ENCODE data around the gene ARHGAP20.

The ARHGAP20 gene, protein sequence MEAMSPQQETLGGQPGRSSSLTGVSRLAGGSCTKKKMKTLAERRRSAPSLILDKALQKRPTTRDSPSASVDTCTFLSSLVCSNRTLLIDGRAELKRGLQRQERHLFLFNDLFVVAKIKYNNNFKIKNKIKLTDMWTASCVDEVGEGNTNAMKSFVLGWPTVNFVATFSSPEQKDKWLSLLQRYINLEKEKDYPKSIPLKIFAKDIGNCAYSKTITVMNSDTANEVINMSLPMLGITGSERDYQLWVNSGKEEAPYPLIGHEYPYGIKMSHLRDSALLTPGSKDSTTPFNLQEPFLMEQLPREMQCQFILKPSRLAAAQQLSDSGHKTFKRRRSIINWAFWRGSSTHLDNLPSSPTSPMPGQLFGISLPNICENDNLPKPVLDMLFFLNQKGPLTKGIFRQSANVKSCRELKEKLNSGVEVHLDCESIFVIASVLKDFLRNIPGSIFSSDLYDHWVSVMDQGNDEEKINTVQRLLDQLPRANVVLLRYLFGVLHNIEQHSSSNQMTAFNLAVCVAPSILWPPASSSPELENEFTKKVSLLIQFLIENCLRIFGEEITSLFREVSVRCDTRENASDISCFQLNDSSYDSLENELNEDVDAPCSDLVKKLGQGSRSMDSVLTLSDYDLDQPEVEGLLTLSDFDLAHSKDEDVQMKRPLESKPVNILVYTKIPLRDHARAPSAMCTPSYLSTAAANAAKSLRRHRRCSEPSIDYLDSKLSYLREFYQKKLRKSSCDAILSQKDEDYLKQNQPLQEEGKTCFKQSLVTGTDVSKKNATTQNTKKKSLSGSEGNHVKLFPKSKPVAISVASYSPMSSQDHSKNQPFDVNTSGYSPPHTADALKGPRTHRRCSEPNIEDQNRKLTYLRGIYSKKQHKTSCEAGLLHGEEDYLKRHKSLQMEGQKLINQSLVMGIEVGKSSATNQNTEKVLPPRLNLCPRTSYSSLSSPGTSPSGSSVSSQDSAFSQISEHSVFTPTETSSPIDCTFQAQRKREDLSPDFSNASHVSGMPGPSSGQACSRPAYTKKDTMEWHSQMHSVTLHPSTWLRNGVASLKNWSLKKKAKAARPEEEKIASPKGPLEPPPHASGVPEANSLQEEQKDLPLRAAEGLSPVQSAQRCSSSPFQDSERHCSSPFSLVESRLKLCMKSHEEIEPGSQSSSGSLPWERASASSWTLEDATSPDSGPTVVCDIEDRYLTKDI
- total RNA-seq, result 0 to 2.1 (median 0.20) reads per million in 9 experiments

DNA sequence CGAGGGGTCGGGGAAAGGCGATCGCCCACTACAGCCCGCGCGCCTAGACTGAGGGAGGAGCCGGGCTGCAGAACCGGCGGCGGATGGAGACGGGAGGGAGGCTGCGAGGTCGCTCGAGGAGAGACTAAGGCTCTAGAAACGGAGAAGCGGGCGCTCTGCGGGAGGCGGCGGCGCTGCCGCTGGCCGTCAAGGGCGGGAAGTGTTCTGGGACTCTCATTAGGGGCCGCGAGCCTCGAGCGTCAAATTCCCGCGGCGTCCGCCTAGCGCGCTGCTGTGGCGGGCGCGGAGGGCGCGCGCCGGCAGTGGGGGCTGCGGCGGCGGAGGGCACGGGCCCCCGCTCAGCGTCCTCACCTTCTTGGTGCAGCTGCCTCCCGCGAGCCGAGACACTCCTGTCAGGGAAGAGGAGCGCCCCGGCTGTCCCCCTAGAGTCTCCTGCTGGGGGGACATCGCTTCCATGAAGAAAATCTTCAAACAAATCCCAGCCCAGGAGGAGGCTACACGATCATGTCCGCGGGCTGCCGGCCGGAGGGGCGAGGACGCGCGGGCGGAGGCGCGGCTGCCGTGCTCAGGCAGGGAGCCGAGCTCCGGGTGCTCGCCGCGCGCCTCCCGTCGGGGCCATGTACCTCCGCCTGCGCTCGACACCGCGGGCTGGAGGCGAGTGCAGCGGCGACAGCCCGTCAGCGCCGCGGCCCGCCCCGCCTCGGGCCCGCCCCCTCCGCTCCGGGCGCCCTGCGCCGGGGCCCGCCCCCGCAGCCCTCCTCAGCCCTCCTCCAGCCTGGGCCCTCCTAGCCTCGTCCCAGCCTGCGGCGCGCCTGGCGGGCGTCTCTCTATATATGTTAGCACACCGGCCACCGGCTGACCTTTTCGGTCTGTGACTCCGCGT, at the start of gene ARHGAP20:
Gene ARHGAP20, minus strand, starts transcription at position 662 of the 883 bp plus-strand sequence. Its CDS starts 206 bp downstream, at position 456.
- DNase-seq (peak; percentile 25 to 45 (median 31)), ATAC-seq (replicated peaks) (peak; percentile 89)
- peaks cover 14% of the 10 kb centered on the region in 2 donors for H3K4me1 Mint-ChIP-seq (ENCODE audit: low read depth in 2 of 2)
- peaks cover 54 to 55% of the 10 kb centered on the region in 2 donors for H3K27me3 Mint-ChIP-seq
- H3K9me3 Mint-ChIP-seq, result no peaks in the 10 kb centered on the region
- H3K36me3 Mint-ChIP-seq (ENCODE audit: insufficient read depth), result no peaks in the 10 kb centered on the region
- peak within 1 kb of the TSS in 1 of 2 donors; percentile 24 for H3K27ac Mint-ChIP-seq
- peak within 1 kb of the TSS; percentile 79 to 81 for H3K4me3 Mint-ChIP-seq

DNA sequence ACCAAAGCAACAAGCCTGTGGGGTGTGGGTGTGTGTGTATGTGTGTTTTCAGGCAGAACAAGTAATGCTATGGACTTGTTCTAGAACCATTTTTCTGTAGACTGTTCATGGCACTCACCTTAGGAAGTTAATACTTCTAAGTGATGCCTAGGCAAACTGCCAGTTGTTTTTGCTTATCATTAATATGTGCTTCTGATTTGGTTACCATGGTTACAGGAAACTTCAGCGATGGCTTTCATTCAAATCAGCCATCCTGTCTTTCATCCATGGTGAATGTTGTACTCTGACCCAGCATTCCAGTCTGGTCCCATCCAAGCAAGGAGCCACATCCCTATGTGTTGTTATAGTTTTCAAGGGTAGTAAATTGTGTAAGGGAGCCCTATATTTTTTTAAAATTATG, 49.8 kb upstream of the ARHGAP20 start:
- H3K4me1 Mint-ChIP-seq (ENCODE audit: low read depth in 2 of 2), result no peaks in the 10 kb centered on the region
- H3K36me3 Mint-ChIP-seq (ENCODE audit: insufficient read depth), result no peaks in the 10 kb centered on the region
- H3K9me3 Mint-ChIP-seq, result peaks cover 0 to 2% of the 10 kb centered on the region in 2 donors
- H3K27ac Mint-ChIP-seq, result no peak overlapping the region
- H3K27me3 Mint-ChIP-seq, result peaks cover 13 to 23% of the 10 kb centered on the region in 2 donors
- ATAC-seq (replicated peaks) (no peak), DNase-seq (no peak)
- no peak overlapping the region for H3K4me3 Mint-ChIP-seq

DNA sequence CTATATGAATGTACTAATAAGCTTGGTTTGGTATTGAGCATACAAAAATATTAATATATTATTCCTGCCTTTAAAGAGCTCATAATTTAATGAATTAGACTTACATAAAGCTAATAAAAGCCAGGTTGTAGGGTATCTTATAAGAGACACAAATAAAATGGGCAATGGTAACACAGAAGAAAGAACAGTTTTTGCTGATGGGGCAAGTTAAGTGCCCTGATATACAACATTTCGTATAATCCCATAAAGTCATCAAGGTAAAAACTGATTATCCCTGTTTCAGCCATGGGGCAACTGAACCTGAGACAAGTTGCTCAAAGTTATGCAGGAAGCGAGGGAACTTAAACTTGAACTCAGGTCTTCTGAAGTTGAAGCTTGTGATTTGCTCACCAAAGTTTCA, 48.9 kb upstream of the ARHGAP20 start:
- H3K36me3 Mint-ChIP-seq (ENCODE audit: insufficient read depth), result no peaks in the 10 kb centered on the region
- no peaks in the 10 kb centered on the region for H3K9me3 Mint-ChIP-seq
- no peak overlapping the region for H3K27ac Mint-ChIP-seq
- H3K27me3 Mint-ChIP-seq, result peaks cover 12 to 21% of the 10 kb centered on the region in 2 donors
- no peak overlapping the region for H3K4me3 Mint-ChIP-seq
- no peak for DNase-seq
- no peaks in the 10 kb centered on the region for H3K4me1 Mint-ChIP-seq (ENCODE audit: low read depth in 2 of 2)
- no peak for ATAC-seq (replicated peaks)

DNA sequence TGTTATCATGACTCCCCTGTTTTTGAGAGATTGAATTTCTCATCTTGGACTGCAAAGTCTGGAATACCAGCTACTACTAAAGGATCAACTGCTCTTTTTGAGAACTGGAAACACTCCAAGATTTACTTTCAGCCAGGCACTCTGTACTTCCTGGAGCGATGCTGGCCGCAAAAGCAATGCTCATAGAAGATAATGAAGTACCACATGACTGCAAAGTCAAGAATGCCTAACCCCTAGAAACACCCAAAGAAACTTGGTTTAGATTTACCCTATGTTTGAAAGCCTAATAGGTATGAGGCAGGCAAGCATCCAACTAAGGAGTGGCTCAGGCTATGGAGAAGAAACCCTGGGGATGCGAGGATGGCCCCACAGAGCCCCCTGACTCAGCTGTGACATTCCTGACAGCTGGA, 47.7 kb upstream of the ARHGAP20 start:
- ATAC-seq (replicated peaks) (no peak), DNase-seq (no peak)
- H3K4me3 Mint-ChIP-seq, result no peak overlapping the region
- no peak overlapping the region for H3K27ac Mint-ChIP-seq
- H3K9me3 Mint-ChIP-seq, result no peaks in the 10 kb centered on the region
- peaks cover 17 to 23% of the 10 kb centered on the region in 2 donors for H3K27me3 Mint-ChIP-seq
- no peaks in the 10 kb centered on the region for H3K4me1 Mint-ChIP-seq (ENCODE audit: low read depth in 2 of 2)
- no peaks in the 10 kb centered on the region for H3K36me3 Mint-ChIP-seq (ENCODE audit: insufficient read depth)

- Mint-ChIP-seq H3K4me1 (ENCODE audit: low read depth in 2 of 2) (no peaks in the 10 kb centered on the region), H3K9me3 (peaks cover 0 to under 1% of the 10 kb centered on the region in 2 donors), H3K27ac (no peak overlapping the region), H3K36me3 (ENCODE audit: insufficient read depth) (no peaks in the 10 kb centered on the region), H3K27me3 (peaks cover 14 to 17% of the 10 kb centered on the region in 2 donors), H3K4me3 (no peak overlapping the region)
- no peak for DNase-seq
- no peak for ATAC-seq (replicated peaks)
Observed at GRCh38 chr11:110757962-110758755, 45.9 kb upstream of the ARHGAP20 start.

DNA sequence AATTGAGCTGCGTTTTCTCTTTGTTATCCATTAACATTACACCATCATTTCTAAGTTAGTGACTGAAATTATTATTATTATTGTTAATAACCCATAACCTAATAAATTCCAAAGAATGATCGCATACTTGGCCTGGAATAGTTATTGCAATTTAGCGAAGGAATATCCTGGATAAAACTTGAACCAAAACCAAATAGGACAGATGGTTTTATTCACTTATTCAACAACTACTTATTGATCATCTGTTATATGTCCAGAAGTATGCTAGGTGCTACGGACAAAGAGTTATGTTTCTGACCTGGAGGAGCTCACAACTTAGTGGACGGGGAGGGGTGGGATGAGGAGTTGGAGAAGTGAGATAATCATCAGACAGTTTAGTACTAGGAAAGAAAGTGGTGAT, 44.8 kb upstream of the ARHGAP20 start:
- H3K4me1 Mint-ChIP-seq (ENCODE audit: low read depth in 2 of 2), result no peaks in the 10 kb centered on the region
- ATAC-seq (replicated peaks) (no peak), DNase-seq (no peak)
- H3K27me3 Mint-ChIP-seq, result peaks cover 16 to 19% of the 10 kb centered on the region in 2 donors
- no peak overlapping the region for H3K27ac Mint-ChIP-seq
- no peak overlapping the region for H3K4me3 Mint-ChIP-seq
- H3K9me3 Mint-ChIP-seq, result peaks cover 0 to 5% of the 10 kb centered on the region in 2 donors
- H3K36me3 Mint-ChIP-seq (ENCODE audit: insufficient read depth), result no peaks in the 10 kb centered on the region

DNA sequence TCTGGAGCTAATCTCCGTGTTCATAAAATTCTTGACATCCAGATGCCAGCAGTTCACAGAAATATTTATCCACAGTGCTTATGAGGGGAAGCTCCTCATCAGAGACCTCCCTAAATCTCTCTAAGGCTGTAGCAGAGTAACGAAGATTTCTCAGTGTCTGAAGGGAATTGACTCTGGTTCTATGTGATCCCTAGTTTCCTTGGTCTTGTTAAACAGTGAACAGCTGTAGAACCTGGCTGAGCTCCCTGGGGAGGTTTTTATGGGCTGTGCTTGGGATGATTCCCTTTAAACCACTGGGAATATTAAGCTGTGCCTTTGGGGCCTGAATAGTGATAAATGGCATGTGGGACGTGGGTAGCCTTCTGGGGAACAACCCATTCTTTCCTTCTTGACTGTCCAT, 43.7 kb upstream of the ARHGAP20 start:
- Mint-ChIP-seq H3K4me3 (no peak overlapping the region), H3K27ac (no peak overlapping the region), H3K4me1 (ENCODE audit: low read depth in 2 of 2) (no peaks in the 10 kb centered on the region), H3K36me3 (ENCODE audit: insufficient read depth) (no peaks in the 10 kb centered on the region), H3K9me3 (peaks cover 0 to 5% of the 10 kb centered on the region in 2 donors), H3K27me3 (peaks cover 26 to 30% of the 10 kb centered on the region in 2 donors)
- no peak for DNase-seq
- ATAC-seq (replicated peaks), result no peak

DNA sequence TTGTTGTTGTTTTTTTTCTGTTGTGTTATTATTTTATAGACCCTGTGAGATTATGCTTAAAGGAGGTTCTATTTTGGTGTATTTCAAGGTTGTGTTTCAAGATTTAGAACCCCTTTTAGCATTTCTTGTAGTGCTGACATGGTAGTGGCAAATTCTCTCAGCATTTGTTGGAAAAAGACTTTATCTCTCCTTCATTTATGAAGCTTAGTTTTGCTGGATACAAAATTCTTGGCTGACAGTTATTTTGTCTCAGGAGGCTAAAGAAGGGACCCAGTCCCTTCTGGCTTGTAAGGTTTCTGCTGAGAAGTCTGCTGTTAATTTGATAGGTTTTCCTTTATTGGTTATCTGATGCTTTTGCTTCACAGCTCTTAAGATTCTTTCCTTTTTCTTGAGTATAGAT, 40.7 kb upstream of the ARHGAP20 start:
- H3K27ac Mint-ChIP-seq, result no peak overlapping the region
- no peaks in the 10 kb centered on the region for H3K4me1 Mint-ChIP-seq (ENCODE audit: low read depth in 2 of 2)
- peaks cover 0 to 7% of the 10 kb centered on the region in 2 donors for H3K9me3 Mint-ChIP-seq

DNA sequence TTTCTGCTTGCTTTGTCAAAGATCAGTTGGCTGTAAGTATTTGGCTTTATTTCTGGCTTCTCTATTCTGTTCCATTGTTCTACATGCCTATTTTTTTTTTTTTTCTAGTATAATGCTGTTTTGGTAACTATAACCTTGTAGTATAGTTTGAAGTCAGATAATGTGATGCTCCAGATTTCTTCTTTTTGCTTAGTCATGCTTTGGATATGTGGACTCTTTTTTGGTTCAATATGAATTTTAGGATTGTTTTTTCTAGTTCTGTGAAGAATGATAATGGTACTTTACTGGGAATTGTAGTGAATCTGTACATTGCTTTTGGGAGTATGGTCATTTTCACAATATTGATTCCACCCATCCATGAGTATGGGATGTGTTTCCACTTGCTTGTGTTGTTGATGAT, 37.9 kb upstream of the ARHGAP20 start:
- peaks cover 0 to 7% of the 10 kb centered on the region in 2 donors for H3K9me3 Mint-ChIP-seq
- peaks cover 3% of the 10 kb centered on the region for H3K36me3 Mint-ChIP-seq (ENCODE audit: insufficient read depth)
- H3K27ac Mint-ChIP-seq, result no peak overlapping the region
- ATAC-seq (replicated peaks), result no peak
- peaks cover 21 to 25% of the 10 kb centered on the region in 2 donors for H3K27me3 Mint-ChIP-seq
- no peak for DNase-seq
- H3K4me1 Mint-ChIP-seq (ENCODE audit: low read depth in 2 of 2), result no peaks in the 10 kb centered on the region
- H3K4me3 Mint-ChIP-seq, result no peak overlapping the region

More for the DNA sequence above, 40.7 kb upstream of the ARHGAP20 start:
- no peak for ATAC-seq (replicated peaks)
- Mint-ChIP-seq H3K36me3 (ENCODE audit: insufficient read depth) (peaks cover 3% of the 10 kb centered on the region), H3K4me3 (no peak overlapping the region), H3K27me3 (peaks cover 35 to 42% of the 10 kb centered on the region in 2 donors)
- no peak for DNase-seq

GRCh38 chr11:110747531-110747930, 35.3 kb upstream of the ARHGAP20 start:
- Mint-ChIP-seq H3K27ac (no peak overlapping the region), H3K9me3 (peaks cover 0 to 3% of the 10 kb centered on the region in 2 donors), H3K27me3 (peaks cover 21 to 25% of the 10 kb centered on the region in 2 donors), H3K4me1 (ENCODE audit: low read depth in 2 of 2) (no peaks in the 10 kb centered on the region), H3K4me3 (no peak overlapping the region), H3K36me3 (ENCODE audit: insufficient read depth) (peaks cover 3% of the 10 kb centered on the region)
- ATAC-seq (replicated peaks) (no peak), DNase-seq (no peak)

- peaks cover 9 to 17% of the 10 kb centered on the region in 2 donors for H3K27me3 Mint-ChIP-seq
- H3K36me3 Mint-ChIP-seq (ENCODE audit: insufficient read depth), result no peaks in the 10 kb centered on the region
- H3K4me1 Mint-ChIP-seq (ENCODE audit: low read depth in 2 of 2), result no peaks in the 10 kb centered on the region
- no peak for ATAC-seq (replicated peaks)
- no peak overlapping the region for H3K27ac Mint-ChIP-seq
- no peak overlapping the region for H3K4me3 Mint-ChIP-seq
- H3K9me3 Mint-ChIP-seq, result no peaks in the 10 kb centered on the region
- DNase-seq, result no peak
Observed at GRCh38 chr11:110738641-110739040, 26.4 kb upstream of the ARHGAP20 start.

DNA sequence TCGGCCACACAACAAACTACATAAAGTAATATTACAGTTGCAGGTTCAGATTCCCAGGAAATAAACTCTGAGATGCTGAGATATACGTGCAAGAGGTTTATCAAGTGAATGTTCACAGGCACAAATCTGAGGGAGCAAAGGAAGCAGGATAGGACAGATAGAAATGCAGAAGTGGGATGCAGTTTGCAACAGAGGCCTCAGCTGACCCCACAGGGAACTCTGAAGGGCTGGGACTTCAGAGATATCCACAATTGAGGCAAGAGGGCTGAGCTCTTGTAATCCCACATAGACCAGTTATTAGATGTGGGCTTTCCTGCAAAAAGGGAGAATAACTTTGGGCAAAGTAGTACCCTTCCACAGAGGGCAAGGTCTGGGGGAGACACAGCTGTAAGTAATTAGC, 25.4 kb upstream of the ARHGAP20 start:
- H3K9me3 Mint-ChIP-seq, result no peaks in the 10 kb centered on the region
- H3K4me3 Mint-ChIP-seq, result no peak overlapping the region
- H3K4me1 Mint-ChIP-seq (ENCODE audit: low read depth in 2 of 2), result no peaks in the 10 kb centered on the region
- peaks cover 9 to 22% of the 10 kb centered on the region in 2 donors for H3K27me3 Mint-ChIP-seq
- no peak overlapping the region for H3K27ac Mint-ChIP-seq
- no peak for ATAC-seq (replicated peaks)
- DNase-seq, result no peak
- no peaks in the 10 kb centered on the region for H3K36me3 Mint-ChIP-seq (ENCODE audit: insufficient read depth)

Data from effector memory CD8-positive, alpha-beta T cell (primary cell).